GM21423 (cell line): ENCODE results near the gene TPPP3.

Experiments used
- ATAC-seq: cut with Tn5 transposase; IDR thresholded peaks from one replicate; pipeline ENCODE4 v1.9.1; 2021; ENCODE audit warnings: mild to moderate bottlenecking, moderate library complexity; ENCODE audit not compliant: unreplicated experiment

The TPPP3 gene

GRCh38 chr16:67405336-67405735 is 12.0 kb upstream of the TPPP3 start:
- no peak for ATAC-seq

- no peak for ATAC-seq
These were observed 11.5 kb upstream of the TPPP3 start for GRCh38 chr16:67404740-67405226.

- ATAC-seq = no peak
These were observed 10.8 kb upstream of the TPPP3 start for GRCh38 chr16:67403976-67404555.

GRCh38 chr16:67400901-67401300 is 7.6 kb upstream of the TPPP3 start:
- ATAC-seq = no peak

- no peak for ATAC-seq
These were observed 6.7 kb upstream of the TPPP3 start for GRCh38 chr16:67399749-67400704.

GRCh38 chr16:67399218-67399733 is 6.0 kb upstream of the TPPP3 start:
- ATAC-seq = no peak

- no peak for ATAC-seq
These were observed 5.4 kb upstream of the TPPP3 start for GRCh38 chr16:67398546-67399217.

DNA sequence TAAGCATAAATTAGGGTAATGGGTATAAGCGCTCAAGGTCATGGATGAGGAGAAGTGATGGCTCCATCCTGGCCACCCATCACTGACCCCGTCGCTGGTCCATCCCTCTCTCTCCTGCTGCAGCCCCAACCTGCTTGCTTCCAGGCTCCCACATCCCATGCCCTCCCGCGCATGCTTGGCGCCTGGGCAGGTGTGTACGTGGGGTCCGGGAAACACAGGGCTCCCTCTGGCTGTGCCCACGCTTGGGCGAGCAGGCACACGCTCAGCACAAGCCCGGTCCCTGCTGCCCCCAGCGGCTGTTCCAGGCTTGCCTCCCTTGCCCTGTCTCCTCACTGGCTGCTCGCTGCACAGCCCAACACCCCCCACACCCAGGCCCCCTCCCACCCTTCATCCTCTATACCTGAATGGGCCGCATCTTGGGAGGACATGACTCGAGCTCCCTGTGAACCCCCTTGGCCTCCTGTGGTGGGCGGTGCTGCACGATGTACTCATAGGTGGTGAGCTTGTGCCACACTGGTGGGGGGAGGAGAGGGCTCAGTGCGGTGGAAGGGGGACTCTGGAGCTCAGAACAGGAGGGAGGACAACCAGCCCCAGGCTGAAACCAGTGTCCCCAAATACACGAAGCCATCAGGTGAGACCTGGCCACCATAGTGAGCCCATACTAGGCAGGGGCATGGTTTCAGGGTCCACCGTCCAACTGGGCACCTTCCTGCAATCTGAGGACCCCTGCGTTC is 4.7 kb upstream of the TPPP3 start:
- ATAC-seq = no peak

DNA sequence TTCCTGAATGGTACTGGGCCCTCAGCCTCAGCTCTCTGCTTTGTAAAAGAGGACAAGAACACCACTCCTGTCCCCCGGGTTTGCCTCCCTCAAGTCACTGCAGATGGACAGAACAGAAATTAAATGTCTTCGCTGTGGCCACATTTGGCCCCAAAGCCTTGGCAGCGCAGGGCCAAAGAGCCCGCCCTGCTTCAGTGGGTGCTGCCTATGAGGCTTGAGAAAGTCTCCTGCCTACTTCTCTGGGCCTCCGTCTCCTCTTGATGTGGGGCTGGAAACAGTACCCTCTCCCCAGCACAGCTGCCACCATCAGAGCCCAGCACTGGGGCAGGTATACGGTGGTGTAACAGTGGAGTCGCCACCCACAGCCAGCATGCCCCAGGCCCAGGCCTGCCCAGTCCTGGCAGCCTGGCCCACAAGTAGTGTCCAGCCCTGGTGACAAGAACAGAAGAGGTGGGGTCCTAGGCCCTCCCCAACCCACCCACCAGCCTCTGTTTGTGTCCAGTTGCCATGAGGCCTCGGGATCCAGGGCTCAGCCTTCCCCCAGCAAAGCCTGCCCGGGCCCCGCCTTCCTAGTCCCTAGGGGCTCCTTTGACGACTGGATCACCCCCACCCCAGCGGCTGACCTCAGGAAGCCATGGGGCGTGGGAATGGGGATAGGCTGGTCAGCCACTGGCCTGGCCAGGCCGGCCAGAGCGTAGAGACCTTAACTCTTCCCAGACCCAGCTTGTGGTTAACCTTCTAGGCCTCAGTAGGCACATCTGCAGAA is 3.9 kb upstream of the TPPP3 start:
- ATAC-seq = no peak

DNA sequence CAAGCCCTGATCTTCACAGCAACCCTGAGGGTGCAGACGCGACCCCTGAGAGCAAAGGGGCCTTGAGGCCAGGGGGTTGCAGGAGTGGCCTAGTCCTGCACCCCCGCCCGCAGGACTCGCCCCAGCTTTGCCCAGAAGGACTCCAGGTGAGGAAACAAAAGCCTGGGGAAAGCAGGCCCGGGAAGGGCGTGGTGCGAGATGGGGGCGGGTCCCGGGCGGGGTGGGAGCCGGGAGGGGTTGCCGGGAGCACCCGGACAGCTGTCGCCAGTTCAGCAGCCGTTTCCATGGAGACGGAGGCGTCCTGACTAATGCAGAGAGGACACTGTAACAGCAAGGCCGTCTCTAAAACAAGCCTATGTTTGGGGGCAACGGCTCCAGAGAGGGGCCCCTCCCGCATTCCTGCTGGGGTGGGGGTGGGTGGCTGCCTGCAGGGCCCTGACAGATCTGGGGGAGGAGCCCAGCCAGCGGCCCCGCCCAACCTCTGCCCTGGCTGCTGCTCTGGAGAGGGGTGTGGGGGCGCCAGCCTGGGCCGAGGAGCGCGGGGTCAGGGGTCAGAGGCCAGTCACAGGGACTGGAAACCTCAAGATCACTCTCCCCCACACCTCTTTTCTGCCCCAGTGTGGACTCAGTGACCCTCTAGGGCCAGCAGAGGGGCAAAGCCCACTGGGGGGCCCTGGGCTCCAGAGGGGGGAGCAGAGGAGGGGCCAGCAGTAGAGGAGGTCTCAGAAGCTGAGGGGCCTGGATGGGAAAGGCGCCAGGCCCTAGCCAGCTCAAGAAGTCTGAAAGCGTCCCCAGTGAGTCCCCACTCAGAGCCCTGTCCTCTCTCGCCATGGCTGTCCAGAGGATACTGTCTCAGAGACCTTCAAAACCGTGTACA is 3.1 kb upstream of the TPPP3 start:
- no peak for ATAC-seq

GRCh38 chr16:67395458-67396158 is 2.3 kb upstream of the TPPP3 start:
- no peak for ATAC-seq

GRCh38 chr16:67395105-67395457 is 1.8 kb upstream of the TPPP3 start:
- no peak for ATAC-seq

GRCh38 chr16:67394155-67395104 is 1.1 kb upstream of the TPPP3 start:
- ATAC-seq = no peak

GRCh38 chr16:67393788-67394154 is 473 bp upstream of the TPPP3 start:
- ATAC-seq = no peak

- no peak for ATAC-seq
These were observed 818 bp downstream of the TPPP3 start for GRCh38 chr16:67392301-67393059.

- ATAC-seq = no peak
These were observed 1.6 kb downstream of the TPPP3 start for GRCh38 chr16:67391424-67392300.
